Dendritic cell treated with granulocyte-macrophage colony-stimulating factor and Interleukin-4, amounts not matched to agents 40 ng/mL and 50 ng/mL, for 4 days (primary cell): Measurements from ENCODE around the gene HNRNPAB.
"Not testable (repeated sequence)": the region's sequence is repeated elsewhere in the genome, so short reads cannot be mapped to it uniquely, and the experiment has no call there.

Source experiments
- H3K27ac Mint-ChIP-seq: one replicate; pipeline ENCODE4 v1.8.0; 2022; ENCODE audit warnings: mild to moderate bottlenecking, mixed read lengths
- H3K27me3 Mint-ChIP-seq: one replicate; pipeline ENCODE4 v1.8.0; 2022; ENCODE audit warnings: mild to moderate bottlenecking, mixed read lengths
- H3K36me3 Mint-ChIP-seq: one replicate; pipeline ENCODE4 v1.8.0; 2022; ENCODE audit warnings: low read depth, mixed read lengths
- H3K4me1 Mint-ChIP-seq: one replicate; pipeline ENCODE4 v1.8.0; 2022; ENCODE audit warnings: low read depth, mixed read lengths
- H3K4me3 Mint-ChIP-seq: one replicate; pipeline ENCODE4 v1.8.0; 2022; ENCODE audit warnings: mild to moderate bottlenecking, moderate library complexity, mixed read lengths
- H3K9me3 Mint-ChIP-seq: one replicate; pipeline ENCODE4 v1.8.0; 2022; ENCODE audit warnings: mixed read lengths
- intact Hi-C: fragments of 100-400 bp; cut with micrococcal nuclease; formaldehyde crosslinking; loops from one replicate; pipeline ENCODE4 v1.15.0; 2022

Gene HNRNPAB

DNA sequence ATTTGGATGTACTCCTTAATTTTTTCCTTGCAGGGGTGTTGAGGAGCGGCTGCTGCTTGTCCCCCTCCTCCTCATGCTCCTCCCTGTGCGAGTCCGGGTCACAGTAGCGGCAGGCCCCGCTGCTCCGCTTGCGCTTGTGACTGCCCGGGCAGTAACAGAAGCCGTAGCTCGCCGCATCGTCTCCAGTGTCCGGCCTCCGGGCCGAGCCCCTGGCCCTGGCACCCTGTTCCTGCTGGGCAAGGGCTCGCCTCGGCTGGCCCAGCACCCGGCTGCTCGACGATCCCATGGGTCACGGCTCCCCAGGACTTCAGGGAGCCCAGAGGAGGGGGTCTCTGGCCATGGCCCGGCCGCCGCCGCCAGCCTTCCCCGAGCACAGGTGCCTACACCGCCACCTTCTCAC is 17.3 kb upstream of the HNRNPAB start, which contains the start of gene GMCL2:
GMCL2 (minus strand) TSS at position 358 of the 400 bp plus-strand sequence; CDS start at position 286, 72 bp downstream.
- no peaks in the 10 kb centered on the region for H3K36me3 Mint-ChIP-seq
- H3K27ac Mint-ChIP-seq, result no peak within 1 kb of the TSS
- no peak within 1 kb of the TSS for H3K4me3 Mint-ChIP-seq
- H3K27me3 Mint-ChIP-seq, result no peaks in the 10 kb centered on the region
- no peaks in the 10 kb centered on the region for H3K9me3 Mint-ChIP-seq
- intact Hi-C loops, result no loop called here
- H3K4me1 Mint-ChIP-seq, result peaks cover 20% of the 10 kb centered on the region

DNA sequence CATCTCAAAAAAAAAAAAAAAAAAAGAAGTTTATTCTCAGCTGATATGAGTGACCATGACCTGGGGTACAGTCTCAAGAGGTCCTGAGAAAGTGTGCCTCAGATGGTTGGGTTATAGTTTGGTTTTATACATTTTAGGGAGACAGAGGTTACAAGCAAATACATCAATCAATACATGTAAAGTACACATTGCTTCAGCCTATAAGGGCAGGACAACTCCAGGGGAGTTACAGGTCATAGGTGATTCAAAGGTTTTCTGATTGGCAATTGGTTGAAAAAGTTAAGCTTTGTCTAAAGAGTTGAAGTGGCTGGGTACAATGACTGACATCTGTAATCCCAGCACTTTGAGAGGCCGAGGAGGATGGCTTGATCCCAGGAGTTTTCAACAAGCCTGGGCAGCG is 14.9 kb upstream of the HNRNPAB start:
- Mint-ChIP-seq H3K4me3 (no peak overlapping the region), H3K4me1 (peaks cover 27% of the 10 kb centered on the region), H3K9me3 (no peaks in the 10 kb centered on the region), H3K27ac (no peak overlapping the region), H3K36me3 (no peaks in the 10 kb centered on the region), H3K27me3 (peaks cover 12% of the 10 kb centered on the region)
- intact Hi-C loops, result no loop called here

DNA sequence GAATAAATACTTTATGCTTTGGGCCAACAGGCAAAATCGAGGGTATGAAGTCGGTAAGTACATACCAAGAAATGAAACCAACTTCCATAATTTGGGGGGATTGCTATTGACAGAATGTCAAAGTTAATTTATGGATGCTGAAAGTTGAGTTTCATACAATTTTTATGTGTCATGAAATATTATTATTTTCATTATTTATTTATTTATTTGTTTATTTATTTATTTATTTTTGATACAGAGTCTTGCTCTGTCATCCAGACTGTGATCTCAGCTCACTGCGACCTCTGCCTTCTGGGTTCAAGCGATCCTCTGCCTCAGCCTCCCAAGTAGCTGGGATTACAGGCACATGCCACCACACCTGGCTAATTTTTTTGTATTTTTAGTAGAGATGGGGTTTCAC is 12.7 kb upstream of the HNRNPAB start:
- no peak overlapping the region for H3K4me3 Mint-ChIP-seq
- no peaks in the 10 kb centered on the region for H3K36me3 Mint-ChIP-seq
- peaks cover 21% of the 10 kb centered on the region for H3K4me1 Mint-ChIP-seq
- peaks cover 17% of the 10 kb centered on the region for H3K27me3 Mint-ChIP-seq
- no peak overlapping the region for H3K27ac Mint-ChIP-seq
- H3K9me3 Mint-ChIP-seq, result no peaks in the 10 kb centered on the region
- intact Hi-C loops, result no loop called here

DNA sequence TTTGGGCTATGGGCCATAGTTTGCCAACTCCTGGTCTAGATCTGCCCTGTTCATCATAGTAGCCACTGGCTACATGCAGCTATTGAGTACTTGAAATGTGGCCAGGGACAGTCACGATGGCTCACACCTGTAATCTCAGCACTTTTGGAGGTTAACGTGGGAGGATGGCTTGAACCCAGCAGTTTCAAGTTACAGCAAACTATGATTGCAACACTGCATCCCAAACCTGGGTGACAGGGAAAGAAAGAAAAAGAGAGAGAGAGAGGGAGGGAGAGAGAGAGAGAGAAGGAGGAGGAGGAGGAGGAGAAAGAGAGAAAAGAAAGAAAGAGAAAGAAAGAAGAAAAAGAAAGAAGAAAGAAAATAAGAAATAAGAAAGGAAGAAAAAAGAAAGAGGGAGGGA is 12.1 kb upstream of the HNRNPAB start:
- no peaks in the 10 kb centered on the region for H3K36me3 Mint-ChIP-seq
- no peak overlapping the region for H3K27ac Mint-ChIP-seq
- no peak overlapping the region for H3K4me3 Mint-ChIP-seq

DNA sequence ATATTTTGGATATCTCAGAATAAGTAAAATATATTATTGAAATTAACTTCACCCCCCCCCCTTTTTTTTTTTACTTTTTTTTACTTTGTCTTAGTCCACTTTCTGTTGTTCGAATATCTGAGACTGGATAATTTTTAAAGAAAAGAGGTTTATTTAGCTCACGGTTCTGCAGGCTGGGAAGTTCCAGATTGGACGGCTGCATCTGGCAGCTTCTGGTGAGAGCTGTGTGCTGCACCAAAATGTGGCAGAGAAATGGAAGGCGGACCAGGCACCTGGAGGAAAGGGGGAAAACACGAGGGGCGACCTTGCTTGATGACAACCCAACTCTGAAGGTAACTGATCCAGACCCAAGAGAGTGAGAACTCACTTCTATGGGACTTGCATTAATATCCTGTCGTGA is 11.5 kb upstream of the HNRNPAB start:
- Mint-ChIP-seq H3K4me1 (peaks cover 20% of the 10 kb centered on the region), H3K27me3 (peaks cover 17% of the 10 kb centered on the region), H3K9me3 (no peaks in the 10 kb centered on the region), H3K4me3 (no peak overlapping the region), H3K36me3 (no peaks in the 10 kb centered on the region), H3K27ac (no peak overlapping the region)
- intact Hi-C loops, result no loop called here

More for the DNA sequence above, 12.1 kb upstream of the HNRNPAB start:
- intact Hi-C loops, result no loop called here
- Mint-ChIP-seq H3K4me1 (peaks cover 20% of the 10 kb centered on the region), H3K9me3 (no peaks in the 10 kb centered on the region), H3K27me3 (peaks cover 17% of the 10 kb centered on the region)

DNA sequence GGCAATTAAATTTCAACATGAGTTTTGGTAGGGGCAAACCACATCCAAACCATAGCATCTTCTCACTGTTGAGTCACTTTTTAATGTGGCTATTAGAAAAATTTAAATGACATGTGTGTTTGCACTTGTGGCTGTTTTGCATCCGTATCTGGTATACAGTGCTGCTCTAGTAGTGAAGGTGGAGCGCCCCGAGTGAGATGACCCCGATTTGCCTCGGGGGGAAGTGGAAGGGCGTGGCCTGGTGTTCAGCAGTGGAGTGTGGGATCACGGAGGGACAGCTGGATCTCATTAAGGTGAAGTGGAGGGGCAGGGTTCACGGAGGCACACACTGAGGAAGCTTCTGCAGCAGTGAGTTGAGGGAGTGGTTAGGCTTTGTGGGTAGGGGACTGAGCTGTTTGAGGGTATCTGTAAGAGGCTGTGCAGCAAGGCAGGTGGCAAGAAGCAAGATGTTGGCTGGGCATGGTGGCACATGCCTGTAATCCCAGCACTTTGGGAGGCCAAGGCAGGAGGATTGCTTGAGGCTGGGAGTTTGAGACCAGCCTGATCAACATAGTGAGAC is 11.0 kb upstream of the HNRNPAB start:
- intact Hi-C loops, result no loop called here
- H3K9me3 Mint-ChIP-seq, result no peaks in the 10 kb centered on the region

DNA sequence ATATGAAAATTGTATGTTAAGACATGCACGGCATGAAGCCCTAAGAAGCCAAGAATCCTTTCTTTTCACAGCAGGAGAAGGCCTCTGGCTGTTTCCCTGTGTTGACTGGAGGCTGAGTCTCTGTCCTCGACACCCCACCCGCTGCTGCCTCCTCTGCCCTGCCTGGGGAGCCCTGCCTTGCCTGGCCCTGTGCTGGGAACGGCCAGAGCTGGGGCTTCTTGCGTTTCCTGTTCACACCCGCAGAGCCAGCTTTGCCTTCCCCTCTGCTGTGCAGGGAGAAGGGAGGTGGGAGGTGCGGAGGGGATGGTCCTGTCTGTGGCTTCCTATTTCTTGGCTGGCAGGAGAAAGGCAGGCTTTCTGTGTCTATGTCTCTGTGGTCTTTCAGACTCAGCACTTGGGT is 10.3 kb upstream of the HNRNPAB start:
- intact Hi-C loops, result no loop called here
- Mint-ChIP-seq H3K4me3 (no peak overlapping the region), H3K9me3 (no peaks in the 10 kb centered on the region), H3K27ac (no peak overlapping the region), H3K4me1 (peaks cover 27% of the 10 kb centered on the region), H3K27me3 (peaks cover 19% of the 10 kb centered on the region), H3K36me3 (no peaks in the 10 kb centered on the region)

More for the DNA sequence above, 11.0 kb upstream of the HNRNPAB start:
- Mint-ChIP-seq H3K4me3 (no peak overlapping the region), H3K27ac (peak overlapping the region; percentile 24), H3K36me3 (no peaks in the 10 kb centered on the region), H3K27me3 (peaks cover 19% of the 10 kb centered on the region), H3K4me1 (peaks cover 20% of the 10 kb centered on the region)

DNA sequence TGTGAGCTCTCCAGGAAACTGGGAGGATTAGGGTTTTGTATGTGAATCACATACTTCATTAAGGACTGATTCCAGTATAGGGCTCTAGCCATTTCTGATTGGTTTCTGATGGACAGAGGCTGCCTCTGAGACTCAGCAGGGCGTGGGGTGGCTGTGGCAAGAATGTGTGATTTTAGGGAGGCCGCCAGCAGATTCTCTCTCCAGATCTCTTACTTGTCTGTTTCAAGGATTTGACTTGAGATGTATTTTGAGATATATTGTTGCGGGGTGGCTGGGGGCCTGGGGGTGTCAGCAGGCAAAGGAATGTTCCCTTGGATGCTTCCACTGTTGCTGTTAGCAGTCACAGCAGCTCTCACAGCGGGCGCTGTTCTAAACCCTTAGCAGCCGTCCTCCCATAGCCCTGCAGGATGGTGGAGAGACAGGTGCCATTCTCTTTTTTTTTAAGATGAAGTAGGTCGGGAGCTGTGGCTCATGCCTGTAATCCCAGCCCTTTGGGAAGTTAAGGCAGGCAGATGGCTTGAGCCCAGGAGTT is 8.0 kb upstream of the HNRNPAB start:
- H3K36me3 Mint-ChIP-seq, result no peaks in the 10 kb centered on the region

DNA sequence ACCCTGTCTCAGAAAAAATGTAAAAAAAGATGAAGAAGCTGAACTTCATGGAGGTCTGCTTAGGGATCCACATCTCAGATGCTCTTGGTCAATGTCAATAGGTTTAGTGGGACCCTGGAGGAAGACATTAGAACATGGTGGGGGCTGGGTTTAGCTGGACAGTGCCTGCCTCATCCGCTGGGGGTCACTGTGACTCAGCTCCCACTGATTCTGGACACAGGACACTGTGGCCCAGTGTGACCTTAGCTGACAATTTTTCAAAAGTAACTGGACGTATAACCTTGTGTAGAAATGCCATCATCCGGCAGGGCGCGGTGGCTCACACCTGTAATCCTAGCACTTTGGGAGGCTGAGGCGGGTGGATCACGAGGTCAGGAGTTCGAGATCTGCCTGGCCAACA is 7.3 kb upstream of the HNRNPAB start:
- no peaks in the 10 kb centered on the region for H3K36me3 Mint-ChIP-seq
- H3K27ac Mint-ChIP-seq, result no peak overlapping the region
- intact Hi-C loops, result no loop called here
- peaks cover 19% of the 10 kb centered on the region for H3K27me3 Mint-ChIP-seq
- H3K4me1 Mint-ChIP-seq, result peaks cover 32% of the 10 kb centered on the region
- H3K4me3 Mint-ChIP-seq, result no peak overlapping the region
- H3K9me3 Mint-ChIP-seq, result no peaks in the 10 kb centered on the region

More for the DNA sequence above, 8.0 kb upstream of the HNRNPAB start:
- peaks cover 19% of the 10 kb centered on the region for H3K27me3 Mint-ChIP-seq
- H3K27ac Mint-ChIP-seq, result no peak overlapping the region
- H3K4me3 Mint-ChIP-seq, result no peak overlapping the region
- intact Hi-C loops, result no loop called here
- no peaks in the 10 kb centered on the region for H3K9me3 Mint-ChIP-seq
- H3K4me1 Mint-ChIP-seq, result peaks cover 27% of the 10 kb centered on the region

DNA sequence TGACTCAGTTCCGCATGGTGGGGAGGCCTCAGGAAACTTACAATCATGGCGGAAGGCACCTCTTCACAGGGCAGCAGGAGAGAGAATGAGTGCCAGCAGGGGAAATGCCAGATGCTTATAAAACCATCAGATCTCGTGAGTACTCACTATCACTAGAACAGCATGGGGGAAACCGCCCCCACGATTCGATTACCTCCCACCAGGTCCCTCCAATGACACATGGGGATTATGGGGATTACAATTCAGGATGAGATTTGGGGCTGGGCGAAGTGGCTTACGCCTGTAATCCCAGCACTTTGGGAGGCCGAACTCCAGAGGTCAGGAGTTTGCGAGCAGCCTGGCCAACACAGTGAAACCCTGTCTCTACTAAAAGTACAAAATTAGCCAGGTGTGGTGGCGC is 6.2 kb upstream of the HNRNPAB start:
- H3K9me3 Mint-ChIP-seq, H3K4me3 Mint-ChIP-seq, H3K27ac Mint-ChIP-seq, H3K36me3 Mint-ChIP-seq, intact Hi-C loops: not testable (repeated sequence)
- Mint-ChIP-seq H3K4me1 (peaks cover 34% of the 10 kb centered on the region), H3K27me3 (peaks cover 16% of the 10 kb centered on the region)

DNA sequence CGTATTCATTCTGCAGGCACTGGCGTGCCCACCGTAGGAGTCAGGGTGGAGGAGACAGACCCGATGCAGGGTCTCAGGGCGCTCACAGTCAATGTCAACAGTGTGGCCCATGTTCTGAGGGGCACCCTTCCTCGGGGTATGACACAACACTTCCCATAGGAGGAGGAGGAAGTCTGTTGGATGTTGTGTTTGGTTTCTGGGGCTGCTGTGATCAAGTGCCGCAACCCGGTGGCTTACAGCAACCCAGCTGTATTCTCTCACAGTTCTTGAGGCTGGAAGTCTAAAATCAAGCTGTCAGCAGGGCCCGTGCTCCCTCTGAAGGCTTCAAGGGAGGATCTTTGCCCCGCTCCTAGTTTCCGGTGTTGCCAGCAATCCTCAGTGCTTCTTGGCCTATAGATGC is 5.6 kb upstream of the HNRNPAB start:
- peaks cover 14% of the 10 kb centered on the region for H3K27me3 Mint-ChIP-seq
- no peaks in the 10 kb centered on the region for H3K9me3 Mint-ChIP-seq
- no peaks in the 10 kb centered on the region for H3K36me3 Mint-ChIP-seq
- intact Hi-C loops, result no loop called here
- H3K4me3 Mint-ChIP-seq, result no peak overlapping the region
- no peak overlapping the region for H3K27ac Mint-ChIP-seq
- peaks cover 29% of the 10 kb centered on the region for H3K4me1 Mint-ChIP-seq

DNA sequence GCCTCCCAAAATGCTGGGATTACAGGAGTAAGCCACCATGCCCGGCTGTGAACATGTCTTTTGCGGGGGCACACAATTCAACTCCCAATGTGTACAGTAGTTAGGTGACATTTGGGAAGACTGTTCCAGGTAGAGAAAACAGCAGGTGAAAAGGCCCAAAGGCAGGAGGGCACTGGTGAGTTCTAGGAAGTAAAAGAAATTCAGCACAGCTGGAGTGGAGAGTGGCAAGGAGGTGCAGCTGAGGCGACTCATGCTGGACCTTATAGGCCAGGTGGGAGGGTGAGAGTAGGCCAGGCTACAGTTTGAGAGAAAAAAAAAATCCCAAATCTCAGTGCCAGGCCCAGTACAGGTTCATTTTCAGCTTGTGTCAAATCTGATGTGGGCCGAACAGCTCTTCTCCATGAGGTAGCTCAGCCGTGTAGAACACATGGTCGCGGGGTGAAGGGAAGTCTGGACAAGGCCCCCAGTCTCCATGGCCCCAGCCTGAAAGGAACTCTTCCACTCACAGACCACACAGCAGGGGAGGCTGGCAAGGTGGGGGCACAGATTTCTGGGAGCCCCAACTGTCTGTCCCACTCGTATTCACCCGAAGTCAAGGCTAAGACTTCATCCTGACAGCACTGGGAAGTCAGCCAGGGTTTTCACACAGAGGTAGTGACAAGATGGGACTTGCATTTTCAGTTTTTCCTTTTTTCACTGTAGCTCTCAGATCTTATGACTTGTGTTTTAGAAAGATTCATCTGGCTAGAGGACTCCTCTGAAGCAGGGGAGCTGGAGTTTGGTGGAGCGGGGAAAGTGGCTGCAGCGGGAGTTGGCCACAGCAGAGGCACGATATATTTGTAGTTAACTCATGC is 4.5 kb upstream of the HNRNPAB start:
- no peaks in the 10 kb centered on the region for H3K9me3 Mint-ChIP-seq
- H3K4me1 Mint-ChIP-seq, result peaks cover 18% of the 10 kb centered on the region
- H3K36me3 Mint-ChIP-seq, result peaks cover 7% of the 10 kb centered on the region
- H3K27ac Mint-ChIP-seq, result no peak overlapping the region
- intact Hi-C loops, result no loop called here
- peaks cover 5% of the 10 kb centered on the region for H3K27me3 Mint-ChIP-seq
- no peak overlapping the region for H3K4me3 Mint-ChIP-seq

DNA sequence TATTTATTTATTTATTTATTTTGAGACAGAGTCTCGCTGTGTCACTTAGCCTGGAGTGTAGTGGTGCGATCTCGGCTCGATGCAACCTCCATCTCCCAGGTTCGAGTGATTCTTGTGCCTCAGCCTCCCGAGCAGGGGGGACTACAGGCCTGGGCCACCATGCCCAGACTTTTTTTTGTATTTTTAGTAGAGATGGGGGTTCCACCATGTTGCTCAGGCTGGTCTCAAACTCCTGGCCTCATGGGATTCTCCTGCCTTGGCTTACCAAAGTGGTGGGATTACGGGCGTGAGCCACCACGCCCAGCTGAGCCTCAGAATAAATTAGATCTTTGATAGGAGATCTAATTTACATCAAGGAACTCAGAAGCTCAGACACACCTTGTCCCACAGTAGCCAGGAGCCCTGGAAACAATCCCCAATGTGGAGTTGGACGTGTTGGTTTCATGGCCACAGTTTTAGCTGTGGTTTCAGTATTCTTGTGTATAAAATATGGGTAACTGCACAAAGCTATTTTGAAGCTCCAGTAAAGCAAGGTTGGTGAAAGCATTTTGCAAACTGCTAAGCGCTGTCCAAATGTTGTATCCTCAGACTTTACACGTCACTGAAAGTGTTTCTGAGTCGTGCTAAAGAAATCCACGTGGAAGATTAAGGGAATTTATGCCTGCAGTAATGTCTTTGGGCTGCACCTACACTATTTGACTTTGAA is 3.0 kb upstream of the HNRNPAB start:
- no peaks in the 10 kb centered on the region for H3K9me3 Mint-ChIP-seq
- H3K4me1 Mint-ChIP-seq, result peaks cover 22% of the 10 kb centered on the region
- intact Hi-C loops, result no loop called here
- H3K36me3 Mint-ChIP-seq, result peaks cover 19% of the 10 kb centered on the region
- H3K27me3 Mint-ChIP-seq, result peaks cover 2% of the 10 kb centered on the region
- H3K27ac Mint-ChIP-seq, result no peak overlapping the region
- H3K4me3 Mint-ChIP-seq, result no peak overlapping the region

DNA sequence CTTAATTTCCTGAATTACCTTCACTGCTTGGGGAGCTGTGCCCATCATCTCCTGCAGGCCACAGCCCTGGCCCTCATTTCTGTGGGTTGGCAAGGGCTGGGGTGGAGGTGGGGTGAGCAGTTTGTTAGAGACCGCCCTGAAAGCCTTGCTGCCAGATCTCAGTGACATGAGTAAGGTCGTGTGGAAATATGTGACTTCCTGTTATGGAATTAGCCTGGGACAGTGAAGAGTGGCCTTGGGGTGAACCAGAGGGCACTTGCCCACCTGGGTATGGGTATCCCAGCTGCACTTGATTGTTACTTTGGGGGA is 2.5 kb upstream of the HNRNPAB start:
- no peaks in the 10 kb centered on the region for H3K9me3 Mint-ChIP-seq
- H3K36me3 Mint-ChIP-seq, result peaks cover 24% of the 10 kb centered on the region
- no peak overlapping the region for H3K27ac Mint-ChIP-seq
- H3K27me3 Mint-ChIP-seq, result peaks cover 2% of the 10 kb centered on the region
- peaks cover 28% of the 10 kb centered on the region for H3K4me1 Mint-ChIP-seq
- H3K4me3 Mint-ChIP-seq, result no peak overlapping the region
- intact Hi-C loops, result no loop called here
